OCI-LY3 (cell line): ENCODE measurements around the gene ACSF3.
A peak's percentile ranks its signal among the peaks of the same experiment; 100 is the strongest.

ENCODE experiments used
- H2AFZ ChIP-seq: fragments of 200-600, 300-600 bp; shearing (Covaris generic); 2 replicates; pipeline ENCODE4 v1.6.0; 2014; ENCODE audit warnings: antibody characterized with exemption, low read depth, low read length
- H3K27ac ChIP-seq: fragments of 200-600, 300-600 bp; sonication (generic); 2 replicates; pipeline ENCODE4 v1.5.1; 2014; ENCODE audit warnings: mild to moderate bottlenecking, low read length, moderate library complexity, mixed read lengths
- H3K27me3 ChIP-seq: fragments of 200-600, 300-600 bp; sonication (generic); 2 replicates; pipeline ENCODE4 v1.6.1; 2014; ENCODE audit warnings: low read depth, low read length, mixed read lengths
- H3K36me3 ChIP-seq: fragments of 200-600, 300-600 bp; sonication (generic); replicated peaks from 2 replicates; pipeline ENCODE3; 2014; ENCODE audit warnings: low read depth, low read length, mixed read lengths
- H3K4me1 ChIP-seq: fragments of 300-600, 200-600 bp; sonication (generic); 2 replicates; pipeline ENCODE4 v1.6.1; 2014; ENCODE audit warnings: low read length, mixed read lengths
- H3K4me2 ChIP-seq: fragments of 200-600, 300-600 bp; sonication (generic); 2 replicates; pipeline ENCODE4 v1.6.1; 2014; ENCODE audit warnings: low read length, mixed read lengths
- H3K4me3 ChIP-seq: fragments of 300-600, 200-600 bp; sonication (generic); 2 replicates; pipeline ENCODE4 v1.5.1; 2014; ENCODE audit warnings: antibody characterized with exemption, mild to moderate bottlenecking, low read length, moderate library complexity
- H3K79me2 ChIP-seq: fragments of 300-600, 200-600 bp; shearing (Covaris generic); 2 replicates; pipeline ENCODE4 v1.6.1; 2014; ENCODE audit warnings: mild to moderate bottlenecking, low read length, mixed read lengths
- H3K9ac ChIP-seq: fragments of 300-600, 200-600 bp; shearing (Covaris generic); 2 replicates; pipeline ENCODE4 v1.6.0; 2014; ENCODE audit warnings: mild to moderate bottlenecking, low read length, moderate library complexity
- H3K9me3 ChIP-seq: fragments of 200-600, 300-600 bp; shearing (Covaris generic); 2 replicates; pipeline ENCODE4 v1.6.1; 2014; ENCODE audit warnings: low read length, mixed read lengths; ENCODE audit not compliant: insufficient read depth
- H4K20me1 ChIP-seq: fragments of 200-600, 300-600 bp; sonication (generic); 2 replicates; pipeline ENCODE4 v1.6.1; 2016; ENCODE audit warnings: low read length, mixed read lengths; ENCODE audit not compliant: insufficient read depth
- EZH2phosphoT487 ChIP-seq: fragments of 200-600 bp; shearing (Covaris generic); IDR thresholded peaks from 2 replicates; pipeline ENCODE4 v1.6.1; 2018; ENCODE audit warnings: antibody characterized with exemption, mixed run types, low read depth
- TF ChIP-seq, protein P1 (sequence below): fragments of 200-600, 300-600 bp; sonication (generic); IDR thresholded peaks from 2 replicates; pipeline ENCODE4 v1.5.1; 2014; ENCODE audit warnings: antibody characterized with exemption, low read length, low read depth

ACSF3 gene

DNA sequence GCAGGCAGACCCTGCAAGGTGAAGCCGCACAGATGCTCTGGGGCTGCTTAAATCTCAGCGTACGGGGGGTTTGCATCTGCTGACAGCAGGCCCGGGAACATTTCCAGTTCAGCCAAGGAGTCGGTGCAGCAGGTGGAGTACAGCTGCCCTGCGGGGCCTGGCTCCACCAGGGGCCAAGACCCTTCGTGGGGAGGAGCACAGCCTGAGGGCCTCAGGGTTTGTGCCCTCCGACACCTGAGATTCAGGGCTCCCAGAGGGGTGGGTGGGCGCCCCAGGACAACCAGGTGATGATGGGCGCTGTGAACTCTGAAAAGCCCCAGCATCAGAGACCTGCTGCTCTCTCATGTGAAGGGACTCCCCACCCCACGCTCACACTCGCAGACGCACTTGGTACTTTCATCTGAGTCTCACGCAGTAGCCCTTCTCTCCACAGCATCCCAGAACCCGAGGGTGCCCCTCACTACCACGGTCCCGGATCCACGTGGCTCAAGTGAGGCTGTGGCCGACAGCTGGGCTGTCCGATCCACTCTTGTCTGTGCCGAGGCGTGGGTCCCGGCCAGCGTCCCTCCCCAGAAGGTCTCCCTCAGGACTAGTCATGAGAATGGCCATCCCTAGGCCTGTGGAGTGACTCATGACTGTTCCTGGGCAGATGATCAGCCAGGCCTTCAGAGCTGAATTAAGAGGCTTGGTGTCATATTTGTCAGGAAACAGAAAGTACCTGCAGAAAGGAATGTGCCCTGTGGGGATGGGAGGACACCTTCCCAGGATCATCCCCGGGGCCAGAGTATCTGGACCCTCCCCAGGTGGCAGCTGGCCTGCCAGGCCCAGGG is 29.6 kb downstream of the ACSF3 start:
- Histone ChIP-seq H3K27ac (peak overlapping the region; percentile 44), H3K4me2 (peak overlapping the region; percentile 41), H3K79me2 (no peaks in the 10 kb centered on the region), H3K9me3 (no peaks in the 10 kb centered on the region), H4K20me1 (peaks cover 4% of the 10 kb centered on the region; the same call in 1 of the 2 replicates), H3K36me3 (peaks cover 56% of the 10 kb centered on the region), H3K27me3 (no peaks in the 10 kb centered on the region), H3K9ac (no peak overlapping the region), H3K4me3 (no peak overlapping the region), H3K4me1 (peaks cover 13% of the 10 kb centered on the region), H2AFZ (no peak overlapping the region)
- TF ChIP-seq EZH2phosphoT487: no peak
- TF ChIP-seq, protein P1, sequence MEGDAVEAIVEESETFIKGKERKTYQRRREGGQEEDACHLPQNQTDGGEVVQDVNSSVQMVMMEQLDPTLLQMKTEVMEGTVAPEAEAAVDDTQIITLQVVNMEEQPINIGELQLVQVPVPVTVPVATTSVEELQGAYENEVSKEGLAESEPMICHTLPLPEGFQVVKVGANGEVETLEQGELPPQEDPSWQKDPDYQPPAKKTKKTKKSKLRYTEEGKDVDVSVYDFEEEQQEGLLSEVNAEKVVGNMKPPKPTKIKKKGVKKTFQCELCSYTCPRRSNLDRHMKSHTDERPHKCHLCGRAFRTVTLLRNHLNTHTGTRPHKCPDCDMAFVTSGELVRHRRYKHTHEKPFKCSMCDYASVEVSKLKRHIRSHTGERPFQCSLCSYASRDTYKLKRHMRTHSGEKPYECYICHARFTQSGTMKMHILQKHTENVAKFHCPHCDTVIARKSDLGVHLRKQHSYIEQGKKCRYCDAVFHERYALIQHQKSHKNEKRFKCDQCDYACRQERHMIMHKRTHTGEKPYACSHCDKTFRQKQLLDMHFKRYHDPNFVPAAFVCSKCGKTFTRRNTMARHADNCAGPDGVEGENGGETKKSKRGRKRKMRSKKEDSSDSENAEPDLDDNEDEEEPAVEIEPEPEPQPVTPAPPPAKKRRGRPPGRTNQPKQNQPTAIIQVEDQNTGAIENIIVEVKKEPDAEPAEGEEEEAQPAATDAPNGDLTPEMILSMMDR: no peak

DNA sequence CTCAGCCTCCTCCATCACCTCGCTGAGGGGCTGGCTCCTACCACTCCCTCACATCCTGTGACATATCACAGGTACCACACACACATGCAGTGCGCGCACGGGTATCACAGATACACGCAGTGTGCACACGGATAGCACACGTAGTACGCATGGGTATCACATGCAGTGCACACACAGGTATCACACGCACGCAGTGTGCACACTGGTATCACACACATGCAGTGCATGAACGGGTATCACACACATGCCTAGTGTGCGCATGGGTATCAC is 30.1 kb downstream of the ACSF3 start:
- no peaks in the 10 kb centered on the region for H3K79me2 ChIP-seq
- no peak overlapping the region for H3K9ac ChIP-seq
- peaks cover 58% of the 10 kb centered on the region for H3K36me3 ChIP-seq
- no peak overlapping the region for H2AFZ ChIP-seq
- no peak overlapping the region for H3K4me2 ChIP-seq
- no peak for TF ChIP-seq EZH2phosphoT487
- TF ChIP-seq, protein P1: no peak
- H3K4me3 ChIP-seq: no peak overlapping the region
- peaks cover 4% of the 10 kb centered on the region; the same call in 1 of the 2 replicates for H4K20me1 ChIP-seq
- no peaks in the 10 kb centered on the region for H3K9me3 ChIP-seq
- H3K27me3 ChIP-seq: no peaks in the 10 kb centered on the region
- peaks cover 13% of the 10 kb centered on the region for H3K4me1 ChIP-seq
- no peak overlapping the region for H3K27ac ChIP-seq

DNA sequence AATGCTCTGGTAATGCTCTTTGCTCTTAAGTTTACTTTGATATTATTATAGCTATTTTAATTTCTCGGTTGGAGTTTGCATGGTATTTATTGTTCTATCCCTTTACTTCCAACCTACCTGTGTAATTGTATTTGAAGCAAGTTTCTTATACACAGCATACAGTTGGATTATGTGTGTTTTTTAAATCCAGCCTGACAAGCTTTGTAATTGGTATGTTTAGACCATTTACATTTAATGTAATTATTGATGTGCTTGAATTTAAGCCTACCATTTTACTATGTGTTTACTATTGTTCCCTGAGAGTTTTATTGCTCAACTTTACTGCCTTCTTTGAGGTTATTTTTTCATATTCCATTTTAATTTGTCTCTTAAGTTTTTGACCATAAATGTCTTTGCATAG is 35.7 kb downstream of the ACSF3 start:
- H3K4me2 ChIP-seq: no peak overlapping the region
- H3K4me1 ChIP-seq: no peaks in the 10 kb centered on the region
- 0 out of 2 replicates have a peak, but pooled peaks cover 6% of the 10 kb centered on the region for H3K9me3 ChIP-seq
- H3K27ac ChIP-seq: no peak overlapping the region
- peaks cover 55% of the 10 kb centered on the region for H3K36me3 ChIP-seq
- no peak overlapping the region for H3K4me3 ChIP-seq
- H3K79me2 ChIP-seq: no peaks in the 10 kb centered on the region; the same call in none of the 2 replicates
- H3K9ac ChIP-seq: no peak overlapping the region
- no peaks in the 10 kb centered on the region for H3K27me3 ChIP-seq
- H2AFZ ChIP-seq: no peak overlapping the region
- no peak for TF ChIP-seq EZH2phosphoT487
- TF ChIP-seq, protein P1: no peak
- no peaks in the 10 kb centered on the region for H4K20me1 ChIP-seq

DNA sequence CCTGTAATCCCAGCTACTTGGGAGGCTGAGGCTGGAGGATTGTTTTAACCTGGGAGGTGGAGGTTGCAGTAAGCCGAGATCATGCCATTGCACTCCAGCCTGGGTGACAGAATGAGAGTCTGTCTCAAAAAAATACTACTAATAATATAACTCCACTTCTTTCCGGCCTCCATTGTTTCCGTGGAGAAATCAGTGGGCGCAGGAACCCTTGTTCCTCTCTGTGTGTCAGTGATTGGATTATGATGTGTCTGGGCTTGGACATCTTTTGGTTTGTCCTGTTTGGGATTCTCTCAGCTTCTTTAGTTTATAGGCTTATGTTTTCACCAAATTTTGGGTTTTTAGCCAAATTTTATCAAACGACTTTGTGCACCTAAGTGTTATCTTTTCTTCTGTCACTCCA is 36.8 kb downstream of the ACSF3 start:
- Histone ChIP-seq H3K9ac (no peak overlapping the region), H2AFZ (no peak overlapping the region), H3K36me3 (peaks cover 53% of the 10 kb centered on the region), H4K20me1 (no peaks in the 10 kb centered on the region), H3K79me2 (no peaks in the 10 kb centered on the region; the same call in none of the 2 replicates), H3K4me2 (no peak overlapping the region), H3K27ac (no peak overlapping the region), H3K27me3 (no peaks in the 10 kb centered on the region), H3K4me1 (no peaks in the 10 kb centered on the region), H3K9me3 (0 out of 2 replicates have a peak, but pooled peaks cover 6% of the 10 kb centered on the region), H3K4me3 (no peak overlapping the region)
- TF ChIP-seq, protein P1: no peak
- no peak for TF ChIP-seq EZH2phosphoT487
